Liver (tissue), 9 donors: ENCODE measurements around the gene MRPS9. TPM values are rescaled to one million over a fixed set of nuclear protein-coding genes. Genes with fewer than 3 reads are reported as not detected.

ENCODE experiments used
- DNase-seq: peaks from one replicate; pipeline ENCODE4 v3.0.0-alpha.2; 2017; ENCODE audit warnings: low spot score
- H3K27ac ChIP-seq, 2 donors: one replicate each; pipeline ENCODE4 v1.7.0; 2013; ENCODE audit warnings: inconsistent platforms in 2 of 2, low read length in 2 of 2, control low read depth in 1 of 2, low read depth in 1 of 2, mild to moderate bottlenecking in 1 of 2
- H3K27me3 ChIP-seq, 4 donors: one replicate each; pipeline versions ENCODE4 v1.6.1 to v1.7.0; 2013; ENCODE audit warnings: low read length in 3 of 4, inconsistent platforms in 1 of 4, mild to moderate bottlenecking in 1 of 4, moderate library complexity in 1 of 4; ENCODE audit not compliant: control insufficient read depth in 4 of 4, insufficient read depth in 4 of 4
- H3K36me3 ChIP-seq, 4 donors: one replicate each; pipeline versions ENCODE4 v1.6.1 to v1.7.0; 2013; ENCODE audit warnings: low read length in 3 of 4, mild to moderate bottlenecking in 3 of 4, low read depth in 1 of 4, moderate library complexity in 1 of 4; ENCODE audit not compliant: control insufficient read depth in 4 of 4, insufficient read depth in 3 of 4
- H3K4me1 ChIP-seq, 4 donors: one replicate each; pipeline versions ENCODE4 v1.6.1 to v1.7.0; 2013; ENCODE audit warnings: low read length in 3 of 4, mild to moderate bottlenecking in 3 of 4, moderate library complexity in 1 of 4; ENCODE audit not compliant: control insufficient read depth in 4 of 4, insufficient read depth in 4 of 4
- H3K4me3 ChIP-seq, 3 donors: one replicate each; pipeline versions ENCODE4 v1.6.1 to v1.7.0; 2013; ENCODE audit warnings: low read length in 3 of 3, control low read depth in 1 of 3, low read depth in 1 of 3, mild to moderate bottlenecking in 1 of 3
- H3K9ac ChIP-seq, 2 donors: one replicate each; pipeline ENCODE4 v1.7.0; 2013; ENCODE audit warnings: low read length in 2 of 2, mild to moderate bottlenecking in 2 of 2, moderate library complexity in 2 of 2, control low read depth in 1 of 2, low read depth in 1 of 2
- H3K9me3 ChIP-seq, 4 donors: one replicate each; pipeline versions ENCODE4 v1.6.1 to v1.7.0; 2013; ENCODE audit warnings: low read length in 3 of 4; ENCODE audit not compliant: control insufficient read depth in 4 of 4
- EGR1 ChIP-seq, 2 donors: IDR thresholded peaks; 2 replicates each; pipeline ENCODE4 v1.6.1; 2016 to 2018; ENCODE audit warnings: antibody characterized with exemption in 2 of 2, low read depth in 2 of 2
- FOXA1 ChIP-seq: IDR thresholded peaks from 2 replicates; pipeline ENCODE4 v1.6.1; 2016; ENCODE audit warnings: antibody characterized with exemption
- GABPA ChIP-seq, 2 donors: IDR thresholded peaks in 1 of 2; conservative IDR thresholded peaks in 1 of 2; 2 replicates each; pipeline ENCODE4 v1.6.1; 2016; ENCODE audit warnings: antibody characterized with exemption in 2 of 2, mild to moderate bottlenecking in 1 of 2, moderate library complexity in 1 of 2
- HNF4A ChIP-seq, 2 donors: conservative IDR thresholded peaks; 2 replicates each; pipeline ENCODE4 v1.6.1; 2016; ENCODE audit warnings: antibody characterized with exemption in 2 of 2, mild to moderate bottlenecking in 2 of 2
- HNF4G ChIP-seq: IDR thresholded peaks from 2 replicates; pipeline ENCODE4 v1.6.1; 2016; ENCODE audit warnings: antibody characterized with exemption
- JUND ChIP-seq, 2 donors: IDR thresholded peaks; 2 replicates each; pipeline ENCODE4 v1.6.1; 2016; ENCODE audit warnings: antibody characterized with exemption in 2 of 2
- NR2F2 ChIP-seq: IDR thresholded peaks from 2 replicates; pipeline ENCODE4 v1.6.1; 2016; ENCODE audit warnings: antibody characterized with exemption
- RAD21 ChIP-seq, 2 donors: IDR thresholded peaks; 2 replicates each; pipeline ENCODE4 v1.6.1; 2016; ENCODE audit warnings: antibody characterized with exemption in 2 of 2, mild to moderate bottlenecking in 2 of 2
- RXRA ChIP-seq, 2 donors: IDR thresholded peaks; 2 replicates each; pipeline ENCODE4 v1.6.1; 2017 to 2018; ENCODE audit warnings: antibody characterized with exemption in 2 of 2, mild to moderate bottlenecking in 1 of 2
- SP1 ChIP-seq: IDR thresholded peaks from 2 replicates; pipeline ENCODE4 v1.6.1; 2018; ENCODE audit warnings: antibody characterized with exemption, mild to moderate bottlenecking
- TAF1 ChIP-seq: conservative IDR thresholded peaks from 2 replicates; pipeline ENCODE4 v1.6.1; 2016; ENCODE audit warnings: antibody characterized with exemption, mild to moderate bottlenecking
- YY1 ChIP-seq: IDR thresholded peaks from 2 replicates; pipeline ENCODE4 v1.6.1; 2016; ENCODE audit warnings: antibody characterized with exemption, mild to moderate bottlenecking
- WGBS: extraction: QIAGEN DNeasy Blood & Tissue Kit; methylation state at CpG from one replicate; pipeline ENCODE4 v1.1.7; 2013; 5-methylcytosine and 5-hydroxymethylcytosine counted together
- polyA plus RNA-seq, 2 donors: library from polyadenylated mRNA; stranded (reverse) in 1 of 2; unstranded in 1 of 2; fragments of 200-250 nt in 1 of 2; fragments of >200 nt in 1 of 2; fragmentation: Nextera tagmentation in 1 of 2; extraction: Ambion mirVana in 1 of 2; gene quantifications; one replicate each; pipeline versions ENCODE4 v1.2.1 to v1.2.3, GENCODE V29; 2013 to 2015
- total RNA-seq, 2 donors: library from RNA; depleted of rRNA; stranded (reverse); fragments of >200 nt; gene quantifications; one replicate each; pipeline ENCODE4 v1.2.3, GENCODE V29; 2014
- TF ChIP-seq, protein P1 (sequence below): IDR thresholded peaks from 2 replicates; pipeline ENCODE4 v1.6.1; 2016; ENCODE audit warnings: antibody characterized with exemption
- TF ChIP-seq, protein P2 (sequence below): IDR thresholded peaks from 2 replicates; pipeline ENCODE4 v1.6.1; 2016; ENCODE audit warnings: antibody characterized with exemption
- TF ChIP-seq, protein P3 (sequence below): IDR thresholded peaks from 2 replicates; pipeline ENCODE4 v1.6.1; 2016; ENCODE audit warnings: antibody characterized with exemption
- TF ChIP-seq, protein P4 (sequence below): IDR thresholded peaks from 2 replicates; pipeline ENCODE4 v1.6.1; 2016; ENCODE audit warnings: antibody characterized with exemption, mild to moderate bottlenecking
- donor health status: healthy.
- donor health status: healthy.
- donor health status: healthy.
- donor health status: healthy.
- donor health status: healthy.

MRPS9 gene
- total and polyA plus RNA-seq, 4 donors: 11.5 to 27.7 (median 17.9) TPM

DNA sequence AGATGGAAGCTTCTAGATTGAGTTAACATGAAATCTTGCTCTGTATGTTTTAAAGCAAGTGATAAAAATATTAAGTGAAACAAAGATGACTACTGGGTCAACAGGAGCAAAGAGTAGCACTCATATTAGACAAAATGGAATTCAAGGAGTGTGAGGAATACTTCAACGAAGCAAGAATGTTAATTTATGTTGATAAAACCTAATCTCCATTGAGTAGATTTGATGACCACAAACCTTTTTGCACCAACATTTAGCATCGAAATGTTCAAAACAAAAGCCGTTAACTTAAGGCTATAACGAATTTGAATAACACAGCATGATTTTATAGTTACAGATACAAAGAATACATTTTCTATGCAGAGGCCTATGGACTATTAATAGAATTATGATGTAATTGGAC lies 35.7 kb downstream of the MRPS9 start:
- Histone ChIP-seq H3K9me3 (no peaks in the 10 kb centered on the region), H3K9ac (no peak overlapping the region), H3K27me3 (no peaks in the 10 kb centered on the region), H3K4me3 (no peak overlapping the region), H3K27ac (no peak overlapping the region), H3K4me1 (no peaks in the 10 kb centered on the region), H3K36me3 (peaks cover 0 to 2% (median 0%) of the 10 kb centered on the region in 4 donors)
- WGBS: 94% methylated on average over 4 of the region's 4 CpGs
- TF ChIP-seq RAD21 (IDR thresholded peaks at IDR 0.05): no peak
- TF ChIP-seq, protein P1, sequence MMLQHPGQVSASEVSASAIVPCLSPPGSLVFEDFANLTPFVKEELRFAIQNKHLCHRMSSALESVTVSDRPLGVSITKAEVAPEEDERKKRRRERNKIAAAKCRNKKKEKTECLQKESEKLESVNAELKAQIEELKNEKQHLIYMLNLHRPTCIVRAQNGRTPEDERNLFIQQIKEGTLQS: no peak
- TF ChIP-seq FOXA1: no peak
- no peak for TF ChIP-seq EGR1 (IDR thresholded peaks at IDR 0.05; ENCODE audit: low read depth in 2 of 2)
- no peak for TF ChIP-seq RXRA (IDR thresholded peaks at IDR 0.05)
- no peak for TF ChIP-seq HNF4A (conservative IDR thresholded peaks at IDR 0.05)
- no peak for TF ChIP-seq NR2F2
- TF ChIP-seq, protein P2, sequence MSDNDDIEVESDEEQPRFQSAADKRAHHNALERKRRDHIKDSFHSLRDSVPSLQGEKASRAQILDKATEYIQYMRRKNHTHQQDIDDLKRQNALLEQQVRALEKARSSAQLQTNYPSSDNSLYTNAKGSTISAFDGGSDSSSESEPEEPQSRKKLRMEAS: no peak
- TF ChIP-seq GABPA (IDR thresholded peaks at IDR 0.05 in 1 of 2, conservative IDR thresholded peaks at IDR 0.05 in 1 of 2): no peak
- no peak for TF ChIP-seq TAF1
- TF ChIP-seq JUND (IDR thresholded peaks at IDR 0.05): no peak
- TF ChIP-seq YY1: no peak
- TF ChIP-seq HNF4G: no peak
- DNase-seq: no peak

DNA sequence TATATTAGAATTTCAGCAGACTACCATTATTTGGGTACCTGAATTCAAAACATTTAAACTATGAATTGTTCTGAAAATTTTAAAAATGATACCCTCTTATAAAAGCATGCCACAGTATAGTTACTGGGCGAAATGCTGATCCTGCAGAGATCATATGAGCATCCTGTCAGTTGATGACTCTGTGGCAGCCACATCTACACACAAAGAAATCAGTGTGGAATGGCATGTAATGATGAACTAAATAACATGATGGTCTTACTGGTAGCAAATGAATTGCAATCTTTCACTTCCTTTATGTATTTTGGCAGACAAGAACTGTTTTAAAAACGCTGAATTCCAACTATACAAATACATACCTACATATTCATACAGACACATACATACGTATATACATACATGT lies 38.3 kb downstream of the MRPS9 start:
- WGBS: 95% methylated on average over 3 of the region's 3 CpGs
- H3K9me3 ChIP-seq: no peaks in the 10 kb centered on the region
- no peaks in the 10 kb centered on the region for H3K27me3 ChIP-seq
- no peak overlapping the region for H3K9ac ChIP-seq
- no peak for TF ChIP-seq EGR1 (IDR thresholded peaks at IDR 0.05; ENCODE audit: low read depth in 2 of 2)
- TF ChIP-seq HNF4A (conservative IDR thresholded peaks at IDR 0.05): no peak
- no peak for TF ChIP-seq FOXA1
- TF ChIP-seq, protein P2: no peak
- TF ChIP-seq TAF1: no peak
- no peak for TF ChIP-seq JUND (IDR thresholded peaks at IDR 0.05)
- no peak for TF ChIP-seq SP1
- TF ChIP-seq, protein P3, sequence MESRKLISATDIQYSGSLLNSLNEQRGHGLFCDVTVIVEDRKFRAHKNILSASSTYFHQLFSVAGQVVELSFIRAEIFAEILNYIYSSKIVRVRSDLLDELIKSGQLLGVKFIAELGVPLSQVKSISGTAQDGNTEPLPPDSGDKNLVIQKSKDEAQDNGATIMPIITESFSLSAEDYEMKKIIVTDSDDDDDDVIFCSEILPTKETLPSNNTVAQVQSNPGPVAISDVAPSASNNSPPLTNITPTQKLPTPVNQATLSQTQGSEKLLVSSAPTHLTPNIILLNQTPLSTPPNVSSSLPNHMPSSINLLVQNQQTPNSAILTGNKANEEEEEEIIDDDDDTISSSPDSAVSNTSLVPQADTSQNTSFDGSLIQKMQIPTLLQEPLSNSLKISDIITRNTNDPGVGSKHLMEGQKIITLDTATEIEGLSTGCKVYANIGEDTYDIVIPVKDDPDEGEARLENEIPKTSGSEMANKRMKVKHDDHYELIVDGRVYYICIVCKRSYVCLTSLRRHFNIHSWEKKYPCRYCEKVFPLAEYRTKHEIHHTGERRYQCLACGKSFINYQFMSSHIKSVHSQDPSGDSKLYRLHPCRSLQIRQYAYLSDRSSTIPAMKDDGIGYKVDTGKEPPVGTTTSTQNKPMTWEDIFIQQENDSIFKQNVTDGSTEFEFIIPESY: no peak
- TF ChIP-seq RAD21 (IDR thresholded peaks at IDR 0.05): no peak
- TF ChIP-seq, protein P4, sequence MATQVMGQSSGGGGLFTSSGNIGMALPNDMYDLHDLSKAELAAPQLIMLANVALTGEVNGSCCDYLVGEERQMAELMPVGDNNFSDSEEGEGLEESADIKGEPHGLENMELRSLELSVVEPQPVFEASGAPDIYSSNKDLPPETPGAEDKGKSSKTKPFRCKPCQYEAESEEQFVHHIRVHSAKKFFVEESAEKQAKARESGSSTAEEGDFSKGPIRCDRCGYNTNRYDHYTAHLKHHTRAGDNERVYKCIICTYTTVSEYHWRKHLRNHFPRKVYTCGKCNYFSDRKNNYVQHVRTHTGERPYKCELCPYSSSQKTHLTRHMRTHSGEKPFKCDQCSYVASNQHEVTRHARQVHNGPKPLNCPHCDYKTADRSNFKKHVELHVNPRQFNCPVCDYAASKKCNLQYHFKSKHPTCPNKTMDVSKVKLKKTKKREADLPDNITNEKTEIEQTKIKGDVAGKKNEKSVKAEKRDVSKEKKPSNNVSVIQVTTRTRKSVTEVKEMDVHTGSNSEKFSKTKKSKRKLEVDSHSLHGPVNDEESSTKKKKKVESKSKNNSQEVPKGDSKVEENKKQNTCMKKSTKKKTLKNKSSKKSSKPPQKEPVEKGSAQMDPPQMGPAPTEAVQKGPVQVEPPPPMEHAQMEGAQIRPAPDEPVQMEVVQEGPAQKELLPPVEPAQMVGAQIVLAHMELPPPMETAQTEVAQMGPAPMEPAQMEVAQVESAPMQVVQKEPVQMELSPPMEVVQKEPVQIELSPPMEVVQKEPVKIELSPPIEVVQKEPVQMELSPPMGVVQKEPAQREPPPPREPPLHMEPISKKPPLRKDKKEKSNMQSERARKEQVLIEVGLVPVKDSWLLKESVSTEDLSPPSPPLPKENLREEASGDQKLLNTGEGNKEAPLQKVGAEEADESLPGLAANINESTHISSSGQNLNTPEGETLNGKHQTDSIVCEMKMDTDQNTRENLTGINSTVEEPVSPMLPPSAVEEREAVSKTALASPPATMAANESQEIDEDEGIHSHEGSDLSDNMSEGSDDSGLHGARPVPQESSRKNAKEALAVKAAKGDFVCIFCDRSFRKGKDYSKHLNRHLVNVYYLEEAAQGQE: no peak
- TF ChIP-seq YY1: no peak
- TF ChIP-seq GABPA (IDR thresholded peaks at IDR 0.05 in 1 of 2, conservative IDR thresholded peaks at IDR 0.05 in 1 of 2): no peak
- no peak for TF ChIP-seq RXRA (IDR thresholded peaks at IDR 0.05)
- TF ChIP-seq, protein P1: no peak
- no peak for DNase-seq
- H3K4me1 ChIP-seq: no peaks in the 10 kb centered on the region
- no peak overlapping the region for H3K27ac ChIP-seq
- no peak overlapping the region for H3K4me3 ChIP-seq
- peaks cover 0 to 2% (median 1%) of the 10 kb centered on the region in 4 donors for H3K36me3 ChIP-seq
